Globus pallidus (tissue), 1 donor: Measurements from ENCODE around the gene AP1AR.
A peak's percentile ranks its signal among the peaks of the same experiment; 100 is the strongest.
"Not testable (repeated sequence)": the region's sequence is repeated elsewhere in the genome, so short reads cannot be mapped to it uniquely, and the experiment has no call there.

ENCODE experiments used
- DNase-seq: peaks from one replicate; pipeline ENCODE4 v3.0.0-alpha.2; 2015; ENCODE audit warnings: low spot score

AP1AR gene

GRCh38 chr4:112231779-112232713 lies at the start of gene AP1AR:
TSS of gene AP1AR (plus strand) at chr4:112231787. CDS start at chr4:112232092, 305 bp downstream.
- peak; percentile 79 for DNase-seq

- peak; percentile 77 for DNase-seq
Measured at GRCh38 chr4:112182604-112183003, 49.0 kb upstream of the AP1AR start.

GRCh38 chr4:112183252-112183651 lies 48.3 kb upstream of the AP1AR start:
- DNase-seq, result peak; percentile 22

GRCh38 chr4:112184438-112184837 lies 47.1 kb upstream of the AP1AR start:
- no peak for DNase-seq

- DNase-seq, result no peak
Measured at GRCh38 chr4:112185334-112185733, 46.3 kb upstream of the AP1AR start.

- DNase-seq, result no peak
Measured at GRCh38 chr4:112185740-112186670, 45.6 kb upstream of the AP1AR start.

- peak; percentile 41 for DNase-seq
Measured at GRCh38 chr4:112189754-112190153, 41.8 kb upstream of the AP1AR start.

- no peak for DNase-seq
Measured at GRCh38 chr4:112190684-112191083, 40.9 kb upstream of the AP1AR start.

- DNase-seq, result no peak
Measured at GRCh38 chr4:112196461-112196860, 35.1 kb upstream of the AP1AR start.

GRCh38 chr4:112199041-112199440 lies 32.5 kb upstream of the AP1AR start:
- no peak for DNase-seq

GRCh38 chr4:112201915-112202505 lies 29.6 kb upstream of the AP1AR start:
- no peak for DNase-seq

GRCh38 chr4:112203593-112203992 lies 28.0 kb upstream of the AP1AR start:
- no peak for DNase-seq

GRCh38 chr4:112206431-112206830 lies 25.2 kb upstream of the AP1AR start:
- no peak for DNase-seq

- DNase-seq, result not testable (repeated sequence)
Measured at GRCh38 chr4:112208137-112209095, 23.2 kb upstream of the AP1AR start.

- DNase-seq, result no peak
Measured at GRCh38 chr4:112210777-112211176, 20.8 kb upstream of the AP1AR start.

- DNase-seq, result no peak
Measured at GRCh38 chr4:112213091-112213490, 18.5 kb upstream of the AP1AR start.

- no peak for DNase-seq
Measured at GRCh38 chr4:112213856-112214255, 17.7 kb upstream of the AP1AR start.

- no peak for DNase-seq
Measured at GRCh38 chr4:112214390-112215264, 17.0 kb upstream of the AP1AR start.

GRCh38 chr4:112219826-112220366 lies 11.7 kb upstream of the AP1AR start:
- DNase-seq, result no peak
